ENCODE data around the gene HOXB2. TPM values are rescaled to one million over a fixed set of nuclear protein-coding genes. Genes with fewer than 3 reads are reported as not detected.
A peak's percentile ranks its signal among the peaks of the same experiment; 100 is the strongest.

Gene HOXB2
- total and polyA plus RNA-seq, 9 of the 15 experiments (the other 6 are each of a cell fraction or from before 2014, with no cell fraction given) = 2.1 to 97.7 (median 21.2) TPM

DNA sequence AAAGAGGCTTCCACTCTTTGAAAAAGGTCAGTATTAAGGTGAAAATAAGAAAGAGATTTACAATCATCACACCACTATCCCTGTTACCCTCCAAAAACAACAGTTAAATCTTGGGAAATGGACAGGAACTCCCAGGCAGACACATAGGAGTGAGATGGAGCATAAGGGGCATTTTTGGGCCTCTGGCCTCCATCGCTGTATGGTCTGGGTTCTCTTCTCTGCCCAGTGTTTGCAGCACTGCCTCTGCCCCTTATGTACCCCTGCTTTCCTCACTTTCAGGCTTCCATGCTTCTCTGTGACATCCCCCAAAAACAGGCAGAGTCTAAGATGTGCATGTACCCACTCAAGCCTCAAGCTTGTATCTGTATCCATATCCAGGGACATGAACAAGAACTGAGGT is 630 bp upstream of the HOXB2 start:
- POLR2A ChIA-PET = interaction anchor here (0.6 to 1.7 kb wide), 5 partner anchors 10 to 93 kb away, joined by 3 to 11 read pairs (median 3); no protein-coding TSS in a partner anchor
- Histone ChIP-seq H3K36me3 (ENCODE audit: control insufficient read depth, insufficient read depth, low read length) (peaks cover 40% of the 10 kb centered on the region; the same call in 2 of the 3 replicates), H3K9me3 (replicated peaks; ENCODE audit: control insufficient read depth, insufficient read depth, low read depth, low read length) (no peaks in the 10 kb centered on the region), H3K9me1 (ENCODE audit: control insufficient read depth, insufficient read depth, low read length) (no peaks in the 10 kb centered on the region), H3K27ac (ENCODE audit: extremely low read depth, low read depth, low read length) (peak overlapping the region; percentile 95), H3K4me2 (ENCODE audit: insufficient read depth, low read length) (peak overlapping the region; percentile 81), H3K4me3 (peak overlapping the region; percentile 90), H3K9ac (ENCODE audit: insufficient read depth in 1 of 2, low read depth in 2 of 2, low read length in 2 of 2) (peak overlapping the region; percentile 93 to 99; a peak in 3 of 4 replicates), H2AFZ (ENCODE audit: low read depth, low read length) (peak overlapping the region; percentile 30; the same call in 1 of the 2 replicates), H3K4me1 (replicated peaks in 1 of 2; ENCODE audit: control insufficient read depth in 2 of 2, insufficient read depth in 2 of 2, low read length in 2 of 2) (peaks cover 30 to 42% of the 10 kb centered on the region in 2 experiments), H4K20me1 (replicated peaks; ENCODE audit: control insufficient read depth, insufficient read depth, low read length) (no peaks in the 10 kb centered on the region), H3K79me2 (ENCODE audit: control insufficient read depth, insufficient read depth, low read length) (peaks cover 92% of the 10 kb centered on the region), H3K27me3 (ENCODE audit: control insufficient read depth in 2 of 2, insufficient read depth in 2 of 2, low read length in 2 of 2) (no peaks in the 10 kb centered on the region)
- CTCF ChIA-PET (ENCODE audit: low intra/inter-chr PET ratio) = no interaction called here
- intact Hi-C loops (cut with micrococcal nuclease) (no loop called here), in situ Hi-C loops (cut with MboI) (no loop called here)
- no TSS peak for BruUV-seq (replicated peaks)
- peak; percentile 48 for FAIRE-seq
- ATAC-seq = no peak
- 60% methylated on average over 1 of the region's 1 CpG for WGBS (ENCODE audit: insufficient coverage, low coverage, missing lambda C conversion rate)
- peak in 1 of 4 experiments; percentile 45 for DNase-seq (ENCODE audit: extremely low read depth in 1 of 4, low spot score in 3 of 4)
- TF ChIP-seq, protein P1, sequence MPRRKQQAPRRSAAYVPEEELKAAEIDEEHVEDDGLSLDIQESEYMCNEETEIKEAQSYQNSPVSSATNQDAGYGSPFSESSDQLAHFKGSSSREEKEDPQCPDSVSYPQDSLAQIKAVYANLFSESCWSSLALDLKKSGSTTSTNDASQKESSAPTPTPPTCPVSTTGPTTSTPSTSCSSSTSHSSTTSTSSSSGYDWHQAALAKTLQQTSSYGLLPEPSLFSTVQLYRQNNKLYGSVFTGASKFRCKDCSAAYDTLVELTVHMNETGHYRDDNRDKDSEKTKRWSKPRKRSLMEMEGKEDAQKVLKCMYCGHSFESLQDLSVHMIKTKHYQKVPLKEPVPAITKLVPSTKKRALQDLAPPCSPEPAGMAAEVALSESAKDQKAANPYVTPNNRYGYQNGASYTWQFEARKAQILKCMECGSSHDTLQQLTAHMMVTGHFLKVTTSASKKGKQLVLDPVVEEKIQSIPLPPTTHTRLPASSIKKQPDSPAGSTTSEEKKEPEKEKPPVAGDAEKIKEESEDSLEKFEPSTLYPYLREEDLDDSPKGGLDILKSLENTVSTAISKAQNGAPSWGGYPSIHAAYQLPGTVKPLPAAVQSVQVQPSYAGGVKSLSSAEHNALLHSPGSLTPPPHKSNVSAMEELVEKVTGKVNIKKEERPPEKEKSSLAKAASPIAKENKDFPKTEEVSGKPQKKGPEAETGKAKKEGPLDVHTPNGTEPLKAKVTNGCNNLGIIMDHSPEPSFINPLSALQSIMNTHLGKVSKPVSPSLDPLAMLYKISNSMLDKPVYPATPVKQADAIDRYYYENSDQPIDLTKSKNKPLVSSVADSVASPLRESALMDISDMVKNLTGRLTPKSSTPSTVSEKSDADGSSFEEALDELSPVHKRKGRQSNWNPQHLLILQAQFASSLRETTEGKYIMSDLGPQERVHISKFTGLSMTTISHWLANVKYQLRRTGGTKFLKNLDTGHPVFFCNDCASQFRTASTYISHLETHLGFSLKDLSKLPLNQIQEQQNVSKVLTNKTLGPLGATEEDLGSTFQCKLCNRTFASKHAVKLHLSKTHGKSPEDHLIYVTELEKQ (CRISPR knock-in tag; IDR thresholded peaks at IDR 0.05) = no peak
- TF ChIP-seq PHF8 (IDR thresholded peaks at IDR 0.05; ENCODE audit: borderline replicate concordance, low read length) (no peak), PTTG1 (tag; IDR thresholded peaks at IDR 0.05; ENCODE audit: low read depth) (no peak), TAL1 (IDR thresholded peaks at IDR 0.05) (no peak), CTBP1 (IDR thresholded peaks at IDR 0.05; ENCODE audit: borderline replicate concordance) (no peak), SIN3B (IDR thresholded peaks at IDR 0.05; ENCODE audit: low read depth) (no peak), CEBPG (CRISPR knock-in tag; IDR thresholded peaks at IDR 0.05) (no peak), CEBPG (tag; conservative IDR thresholded peaks at IDR 0.05 in 1 of 2, IDR thresholded peaks at IDR 0.05 in 1 of 2) (no peak), NCOR1 (IDR thresholded peaks at IDR 0.05) (no peak), EP300 (IDR thresholded peaks at IDR 0.05; ENCODE audit: low read length) (no peak), ZKSCAN3 (CRISPR knock-in tag; IDR thresholded peaks at IDR 0.05) (no peak), SRSF1 (IDR thresholded peaks at IDR 0.05; ENCODE audit: low read depth, low read length) (no peak), TSC22D4 (tag; IDR thresholded peaks at IDR 0.05) (0 out of 2 replicates have a peak, but pooled peaks have one; percentile 16), CCNT2 (IDR thresholded peaks at IDR 0.05; ENCODE audit: borderline replicate concordance, extremely low read depth, insufficient read length, low read depth, low read length) (no peak), SPI1 (IDR thresholded peaks at IDR 0.05; ENCODE audit: borderline replicate concordance, low read depth, low read length) (no peak), L3MBTL2 (IDR thresholded peaks at IDR 0.05) (no peak)
- TF ChIP-seq, protein P2, sequence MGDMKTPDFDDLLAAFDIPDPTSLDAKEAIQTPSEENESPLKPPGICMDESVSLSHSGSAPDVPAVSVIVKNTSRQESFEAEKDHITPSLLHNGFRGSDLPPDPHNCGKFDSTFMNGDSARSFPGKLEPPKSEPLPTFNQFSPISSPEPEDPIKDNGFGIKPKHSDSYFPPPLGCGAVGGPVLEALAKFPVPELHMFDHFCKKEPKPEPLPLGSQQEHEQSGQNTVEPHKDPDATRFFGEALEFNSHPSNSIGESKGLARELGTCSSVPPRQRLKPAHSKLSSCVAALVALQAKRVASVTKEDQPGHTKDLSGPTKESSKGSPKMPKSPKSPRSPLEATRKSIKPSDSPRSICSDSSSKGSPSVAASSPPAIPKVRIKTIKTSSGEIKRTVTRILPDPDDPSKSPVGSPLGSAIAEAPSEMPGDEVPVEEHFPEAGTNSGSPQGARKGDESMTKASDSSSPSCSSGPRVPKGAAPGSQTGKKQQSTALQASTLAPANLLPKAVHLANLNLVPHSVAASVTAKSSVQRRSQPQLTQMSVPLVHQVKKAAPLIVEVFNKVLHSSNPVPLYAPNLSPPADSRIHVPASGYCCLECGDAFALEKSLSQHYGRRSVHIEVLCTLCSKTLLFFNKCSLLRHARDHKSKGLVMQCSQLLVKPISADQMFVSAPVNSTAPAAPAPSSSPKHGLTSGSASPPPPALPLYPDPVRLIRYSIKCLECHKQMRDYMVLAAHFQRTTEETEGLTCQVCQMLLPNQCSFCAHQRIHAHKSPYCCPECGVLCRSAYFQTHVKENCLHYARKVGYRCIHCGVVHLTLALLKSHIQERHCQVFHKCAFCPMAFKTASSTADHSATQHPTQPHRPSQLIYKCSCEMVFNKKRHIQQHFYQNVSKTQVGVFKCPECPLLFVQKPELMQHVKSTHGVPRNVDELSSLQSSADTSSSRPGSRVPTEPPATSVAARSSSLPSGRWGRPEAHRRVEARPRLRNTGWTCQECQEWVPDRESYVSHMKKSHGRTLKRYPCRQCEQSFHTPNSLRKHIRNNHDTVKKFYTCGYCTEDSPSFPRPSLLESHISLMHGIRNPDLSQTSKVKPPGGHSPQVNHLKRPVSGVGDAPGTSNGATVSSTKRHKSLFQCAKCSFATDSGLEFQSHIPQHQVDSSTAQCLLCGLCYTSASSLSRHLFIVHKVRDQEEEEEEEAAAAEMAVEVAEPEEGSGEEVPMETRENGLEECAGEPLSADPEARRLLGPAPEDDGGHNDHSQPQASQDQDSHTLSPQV (IDR thresholded peaks at IDR 0.05) = peak; percentile 21; the same call in 1 of the 2 replicates
